Putamen (tissue), 1 donor: Measurements from ENCODE around the gene SMIM5.
"Not testable (repeated sequence)": the region's sequence is repeated elsewhere in the genome, so short reads cannot be mapped to it uniquely, and the experiment has no call there.

Source experiments
- DNase-seq: peaks from one replicate; pipeline ENCODE4 v3.0.0-alpha.2; 2016; ENCODE audit warnings: low spot score

The SMIM5 gene, protein sequence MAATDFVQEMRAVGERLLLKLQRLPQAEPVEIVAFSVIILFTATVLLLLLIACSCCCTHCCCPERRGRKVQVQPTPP

GRCh38 chr17:75632863-75633485 is at the start of gene SMIM5:
SMIM5 (plus strand) TSS chr17:75633434; CDS start chr17:75640202, 6,768 bp downstream.
- peak; percentile 98 for DNase-seq

GRCh38 chr17:75584849-75585175 is 48.4 kb upstream of the SMIM5 start:
- DNase-seq, result no peak

GRCh38 chr17:75587675-75588595 is 45.3 kb upstream of the SMIM5 start, which contains the start of gene MYO15B:
MYO15B (plus strand) TSS chr17:75587800; CDS start chr17:75588058, 258 bp downstream.
- DNase-seq, result peak; percentile 19

DNA sequence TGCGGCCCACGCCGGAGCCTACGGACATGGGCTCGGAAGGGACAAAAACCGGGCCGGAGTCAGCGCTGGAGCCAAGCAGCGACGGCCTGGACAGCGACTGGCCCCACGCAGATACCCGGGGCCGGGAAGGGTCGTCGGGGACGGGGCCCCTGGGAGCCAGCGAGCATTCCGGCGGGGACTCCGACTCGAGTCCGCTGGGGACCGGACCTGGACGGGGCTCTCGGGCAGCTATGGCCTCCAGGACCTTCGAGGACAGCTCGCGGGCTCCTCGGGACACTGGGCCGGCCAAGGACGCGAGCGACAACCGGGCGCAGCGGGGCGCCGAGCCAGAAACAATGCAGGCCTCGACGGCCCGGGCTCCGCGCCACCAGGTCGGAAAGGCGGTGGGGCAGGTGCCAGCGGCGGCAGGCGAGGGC is 44.6 kb upstream of the SMIM5 start:
- DNase-seq, result no peak

GRCh38 chr17:75589012-75589918 is 44.0 kb upstream of the SMIM5 start:
- DNase-seq, result peak; percentile 88

DNA sequence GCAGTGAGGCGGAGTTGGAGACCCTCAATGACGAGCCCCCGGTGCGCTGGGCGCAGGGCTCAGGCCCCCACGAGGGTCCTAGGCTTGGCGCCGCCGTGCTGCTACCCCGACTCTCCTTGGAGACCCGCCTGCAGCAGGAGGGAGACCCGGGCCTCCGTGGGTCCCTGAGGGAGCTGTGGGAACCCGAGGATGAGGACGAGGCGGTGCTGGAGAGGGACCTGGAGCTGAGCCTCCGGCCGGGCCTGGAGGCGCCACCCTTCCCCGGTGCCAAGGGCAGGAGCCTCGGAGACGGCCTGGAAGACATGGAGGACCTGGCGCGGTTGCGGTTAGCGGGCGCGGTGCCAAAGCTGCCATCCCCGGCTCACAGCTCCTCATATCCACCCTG is 43.3 kb upstream of the SMIM5 start:
- no peak for DNase-seq

- DNase-seq, result no peak
These were observed 42.9 kb upstream of the SMIM5 start for GRCh38 chr17:75590314-75590761.

DNA sequence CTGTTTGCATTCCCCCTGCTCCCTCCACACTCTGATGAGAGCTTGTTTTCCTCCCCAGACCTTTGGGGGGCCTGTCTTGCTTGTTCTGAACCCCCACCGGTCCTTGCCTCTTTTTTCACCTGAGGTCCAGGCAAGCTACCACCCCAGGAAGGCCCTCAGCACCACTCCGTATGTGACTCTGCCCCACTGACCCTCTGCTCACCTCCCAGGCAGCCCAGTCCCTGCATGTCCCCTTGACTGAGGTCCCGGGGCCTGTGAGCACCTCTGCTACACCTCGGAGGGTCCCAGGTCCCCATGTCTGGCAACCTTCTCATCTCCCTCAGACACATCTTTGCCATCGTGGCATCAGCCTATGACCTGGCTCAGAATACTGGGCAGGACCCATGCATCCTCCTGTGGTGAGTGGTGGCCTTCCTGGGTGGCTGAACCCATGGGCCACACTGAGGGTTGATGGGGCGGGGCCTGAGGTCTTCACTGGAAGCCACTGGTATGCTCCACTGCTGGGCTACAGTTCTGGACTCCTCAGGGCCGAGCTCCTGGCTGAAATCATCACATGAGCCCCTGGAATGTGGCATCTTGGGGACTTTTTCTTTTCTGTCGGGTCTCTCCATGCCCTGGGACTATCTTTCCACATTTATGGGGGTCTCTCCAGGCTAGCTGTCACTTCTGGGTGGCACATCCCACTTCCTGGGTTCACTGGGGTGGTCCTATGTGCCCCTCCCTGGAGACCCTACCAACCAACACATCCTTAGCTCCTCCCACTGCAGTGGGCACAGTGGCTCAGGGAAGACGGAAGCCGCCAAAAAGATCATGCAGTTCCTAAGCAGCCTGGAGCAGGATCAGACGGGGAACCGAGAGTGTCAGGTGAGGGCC is 42.1 kb upstream of the SMIM5 start:
- DNase-seq, result no peak

DNA sequence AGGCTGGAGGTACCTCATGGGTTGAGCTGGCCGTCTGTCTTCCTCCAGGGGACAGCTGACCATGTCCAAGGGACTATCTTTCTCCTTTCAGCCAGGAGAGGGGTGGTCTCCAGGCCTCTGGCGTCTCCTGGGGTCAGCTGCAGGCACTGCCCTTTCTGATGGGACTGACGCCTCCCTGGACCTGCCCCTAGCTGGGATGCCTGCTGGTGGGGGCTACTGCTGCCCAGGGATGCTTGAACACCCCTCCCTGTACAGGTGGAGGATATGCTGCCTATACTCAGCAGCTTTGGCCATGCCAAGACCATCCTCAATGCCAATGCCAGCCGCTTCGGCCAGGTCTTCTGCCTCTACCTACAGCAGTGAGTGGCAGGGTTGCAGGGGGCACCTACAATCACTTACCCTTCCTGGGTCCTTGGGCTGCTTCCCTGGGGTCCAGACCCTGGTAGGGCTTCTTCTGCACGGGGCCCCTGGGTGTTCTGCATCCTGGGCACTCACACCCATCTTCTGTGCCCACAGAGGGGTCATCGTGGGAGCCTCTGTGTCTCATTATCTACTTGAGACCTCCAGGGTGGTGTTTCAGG is 41.4 kb upstream of the SMIM5 start:
- no peak for DNase-seq

- DNase-seq, result no peak
These were observed 40.8 kb upstream of the SMIM5 start for GRCh38 chr17:75592348-75593020.

DNA sequence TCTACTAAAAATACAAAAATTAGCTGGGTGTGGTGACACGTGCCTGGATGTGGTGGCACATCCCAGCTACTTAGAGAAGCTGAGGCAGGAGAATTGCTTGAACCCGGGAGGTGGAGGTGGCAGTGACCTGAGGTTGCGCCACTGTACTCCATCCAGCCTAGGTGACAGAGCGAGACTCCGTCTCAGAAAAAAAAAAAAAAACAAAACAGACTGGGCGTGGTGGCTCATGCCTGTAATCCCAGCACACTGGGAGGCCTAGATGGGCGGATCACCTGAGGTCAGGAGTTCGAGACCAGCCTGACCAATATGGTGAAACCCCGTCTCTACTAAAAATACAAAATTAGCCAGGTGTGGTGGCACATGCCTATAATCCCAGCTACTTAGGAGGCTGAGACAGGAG is 39.8 kb upstream of the SMIM5 start:
- not testable (repeated sequence) for DNase-seq

GRCh38 chr17:75594499-75595283 is 38.5 kb upstream of the SMIM5 start:
- DNase-seq, result no peak

DNA sequence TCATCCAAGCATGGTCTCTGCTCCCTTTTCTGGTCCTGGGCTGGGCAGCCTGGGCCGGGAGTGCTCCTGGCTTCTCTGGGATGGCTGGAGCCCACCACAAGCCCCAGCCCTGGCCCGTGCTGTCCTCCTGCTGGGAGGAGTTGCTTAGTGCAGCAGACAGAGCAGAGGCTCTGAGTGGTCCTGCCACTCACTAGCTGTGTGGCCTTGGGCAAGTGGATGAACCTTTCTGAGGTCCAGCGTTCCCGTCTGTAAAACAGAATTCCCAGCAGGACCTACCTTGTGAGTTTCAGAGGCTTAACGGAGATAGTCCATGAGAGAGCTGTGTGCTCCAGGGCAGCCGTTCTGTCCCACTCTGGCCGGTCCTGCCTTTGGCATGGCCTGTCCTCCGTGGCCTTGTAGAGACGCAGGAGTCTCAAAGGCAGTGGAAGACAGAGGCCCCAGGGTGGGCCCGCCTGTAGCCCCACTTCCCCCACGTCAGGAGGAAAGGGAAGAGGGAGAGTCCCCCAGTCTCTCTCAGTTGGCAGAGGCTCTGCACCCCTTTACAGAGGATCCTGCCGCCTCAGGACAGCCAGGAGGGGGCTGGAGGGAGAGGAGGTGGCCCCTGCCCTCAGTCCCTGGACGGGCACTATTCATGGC is 37.8 kb upstream of the SMIM5 start:
- no peak for DNase-seq

DNA sequence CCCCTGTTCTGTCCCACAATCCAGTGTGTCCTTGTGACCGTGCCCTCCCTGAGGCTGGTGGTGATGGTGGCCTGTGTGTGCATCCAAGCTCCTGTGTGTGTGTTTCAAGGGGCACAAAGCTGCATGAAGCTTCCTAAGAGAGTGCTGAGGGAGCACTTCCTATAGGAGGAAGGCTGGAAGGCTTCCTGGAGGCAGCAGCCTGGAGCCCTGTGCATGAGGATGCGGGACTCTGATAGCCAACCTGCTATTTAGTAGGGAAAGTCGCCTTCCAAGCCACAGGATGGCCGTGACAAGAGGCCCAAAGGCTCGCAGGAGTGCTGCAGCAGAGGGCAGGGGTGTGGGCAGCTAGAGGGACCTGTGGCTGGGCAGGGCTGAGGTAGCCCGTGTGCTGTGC is 37.3 kb upstream of the SMIM5 start:
- no peak for DNase-seq

DNA sequence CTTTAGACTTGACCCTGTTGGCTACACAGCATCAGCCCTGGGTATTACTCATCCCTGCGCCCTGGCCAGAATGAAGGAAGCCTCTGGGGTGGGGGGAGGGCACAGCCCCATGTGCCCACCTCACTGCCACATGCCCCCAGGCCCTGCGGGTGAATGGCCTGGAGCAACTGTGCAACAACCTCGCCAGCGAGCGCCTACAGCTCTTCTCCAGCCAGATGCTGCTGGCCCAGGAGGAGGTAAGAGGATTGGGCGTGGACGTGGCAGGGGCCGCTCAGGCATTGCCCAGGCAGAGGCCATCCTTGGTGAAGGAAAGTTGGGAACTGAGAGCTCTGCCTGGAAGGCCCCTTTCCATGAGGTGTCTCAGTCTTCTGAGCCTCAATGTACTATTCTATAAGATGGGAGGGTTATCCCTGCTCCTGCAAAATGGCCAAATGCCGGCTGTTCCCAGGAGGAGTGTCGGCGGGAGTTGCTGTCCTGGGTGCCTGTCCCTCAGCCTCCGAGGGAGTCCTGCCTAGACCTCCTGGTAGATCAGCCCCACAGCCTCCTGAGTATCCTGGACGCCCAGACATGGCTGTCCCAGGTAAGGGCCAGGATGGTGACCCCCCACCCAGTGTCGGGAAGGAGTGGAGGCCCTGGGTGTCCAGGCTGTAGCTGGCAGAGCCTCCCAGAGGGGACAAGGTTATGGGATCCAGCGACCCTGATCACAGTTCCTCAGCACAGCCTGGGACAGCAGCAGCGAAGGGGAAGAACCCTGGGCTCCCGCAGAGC is 36.7 kb upstream of the SMIM5 start:
- DNase-seq, result no peak

DNA sequence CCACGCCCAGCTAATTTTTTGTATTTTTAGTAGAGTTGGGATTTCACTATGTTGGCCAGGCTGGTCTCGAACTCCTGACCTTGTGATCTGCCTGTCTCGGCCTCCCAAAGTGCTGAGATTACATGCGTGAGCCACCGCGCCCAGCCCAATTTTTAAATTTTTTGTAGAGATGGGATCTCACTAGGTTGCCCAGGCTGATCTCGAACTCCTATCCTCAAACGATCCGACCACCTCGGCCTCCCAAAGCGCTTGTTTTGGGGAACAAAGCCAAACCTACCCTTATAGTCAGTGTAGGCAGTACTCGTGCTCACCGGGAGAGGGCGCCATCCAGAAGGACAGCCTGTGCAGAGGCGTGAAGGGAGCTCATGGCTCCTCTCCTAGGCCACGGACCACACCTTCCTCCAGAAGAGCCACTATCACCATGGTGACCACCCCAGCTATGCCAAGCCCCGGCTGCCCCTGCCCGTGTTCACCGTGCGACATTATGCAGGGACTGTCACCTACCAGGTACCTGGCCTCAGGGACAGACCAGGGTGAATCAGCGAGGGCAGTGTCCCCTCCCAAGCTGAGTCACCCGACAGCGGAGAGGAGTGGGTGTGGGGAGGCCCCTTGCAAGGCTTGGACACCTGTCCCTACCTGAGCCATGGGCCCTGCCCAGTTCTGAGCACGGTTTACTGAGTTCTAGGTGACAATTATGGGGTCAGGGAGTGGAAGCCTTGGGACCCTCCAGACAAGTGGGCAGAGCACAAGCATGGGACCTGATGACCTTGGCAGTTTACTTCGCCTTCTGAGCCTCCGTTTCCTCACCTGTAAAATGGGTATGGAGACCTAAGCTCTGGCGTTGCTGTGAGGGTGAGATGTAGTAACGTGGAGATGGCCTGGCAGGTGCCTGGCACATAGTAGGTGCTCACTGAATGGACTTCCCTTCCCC is 31.9 kb upstream of the SMIM5 start:
- no peak for DNase-seq

DNA sequence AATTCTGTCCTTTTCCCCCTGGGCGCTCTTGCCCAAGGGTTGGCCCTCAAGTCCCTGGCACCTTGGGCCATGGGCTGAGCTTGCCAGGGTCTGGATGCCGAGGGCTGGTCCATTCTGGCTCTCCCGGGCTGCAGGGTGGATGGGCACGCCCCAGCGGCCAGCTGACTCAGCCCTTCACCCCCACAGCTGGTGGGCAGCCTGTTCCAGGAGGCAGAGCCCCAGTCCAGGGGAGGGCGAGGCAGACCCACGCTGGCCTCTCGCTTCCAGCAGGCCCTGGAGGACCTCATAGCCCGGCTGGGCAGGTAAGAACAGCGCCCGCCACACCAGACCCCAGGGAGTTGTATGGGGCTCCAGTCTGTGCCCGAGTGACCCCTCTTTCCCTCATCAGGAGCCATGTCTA is 30.6 kb upstream of the SMIM5 start:
- DNase-seq, result no peak
